HFF-Myc (cell line): ENCODE results near the gene APOA5.
A peak's percentile ranks its signal among the peaks of the same experiment; 100 is the strongest.
"Not testable (repeated sequence)": the region's sequence is repeated elsewhere in the genome, so short reads cannot be mapped to it uniquely, and the experiment has no call there.

Experiments used
- DNase-seq: peaks from one replicate; pipeline ENCODE4 v3.0.0-alpha.2; 2011; ENCODE audit warnings: low read depth; ENCODE audit errors: extremely low read depth
- H3K4me3 ChIP-seq: replicated peaks from 2 replicates; pipeline ENCODE4 v1.5.1; 2011; ENCODE audit warnings: low read depth, mild to moderate bottlenecking, control low read depth, low read length
- TF ChIP-seq, protein P1 (sequence below): IDR thresholded peaks from 2 replicates; pipeline ENCODE4 v1.5.1; 2012; ENCODE audit warnings: mild to moderate bottlenecking, low read depth, low read length, control low read depth; ENCODE audit errors: missing control alignments

Gene APOA5

DNA sequence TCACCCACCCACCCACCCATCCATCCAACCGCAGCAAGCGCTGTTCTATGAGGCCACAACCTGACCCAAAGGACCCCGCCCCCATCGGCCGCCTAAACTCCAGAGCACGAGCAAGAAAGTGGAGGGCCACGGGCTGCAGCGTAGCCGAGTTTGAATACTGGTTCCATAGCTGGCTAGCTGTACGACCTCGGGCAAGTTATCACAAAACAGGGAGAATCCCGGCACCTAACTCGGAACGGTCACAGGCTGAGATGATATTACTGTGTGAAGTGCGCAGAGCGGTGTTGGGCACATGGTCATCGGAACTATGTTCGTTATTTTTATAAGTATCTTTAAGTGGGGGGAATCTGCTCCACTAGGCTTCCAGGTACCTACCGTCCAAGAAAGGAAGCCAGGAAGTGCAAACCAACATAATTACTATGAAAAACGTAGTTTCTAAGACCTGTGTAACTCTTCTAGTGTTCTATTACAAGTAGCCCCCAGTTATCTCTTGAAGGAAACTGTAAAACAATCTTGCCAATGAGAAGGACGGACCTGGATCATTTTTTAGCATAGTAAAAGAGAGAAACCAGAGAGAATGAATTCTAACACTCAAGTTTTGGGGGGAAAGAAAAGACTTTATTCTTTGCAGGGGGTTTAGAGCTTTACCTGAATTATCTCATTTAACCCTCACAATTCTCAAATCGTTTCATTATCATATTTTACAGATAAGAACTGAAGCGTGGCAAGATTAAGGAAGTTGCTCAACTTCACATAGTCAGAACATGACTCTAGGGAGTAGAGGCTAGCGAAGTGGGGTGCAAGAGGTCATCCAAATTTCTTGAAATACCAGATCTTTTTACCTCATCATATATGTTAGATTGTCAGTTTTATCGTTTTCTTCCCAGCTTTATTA lies 18.2 kb downstream of the APOA5 start:
- DNase-seq = no peak
- TF ChIP-seq, protein P1, sequence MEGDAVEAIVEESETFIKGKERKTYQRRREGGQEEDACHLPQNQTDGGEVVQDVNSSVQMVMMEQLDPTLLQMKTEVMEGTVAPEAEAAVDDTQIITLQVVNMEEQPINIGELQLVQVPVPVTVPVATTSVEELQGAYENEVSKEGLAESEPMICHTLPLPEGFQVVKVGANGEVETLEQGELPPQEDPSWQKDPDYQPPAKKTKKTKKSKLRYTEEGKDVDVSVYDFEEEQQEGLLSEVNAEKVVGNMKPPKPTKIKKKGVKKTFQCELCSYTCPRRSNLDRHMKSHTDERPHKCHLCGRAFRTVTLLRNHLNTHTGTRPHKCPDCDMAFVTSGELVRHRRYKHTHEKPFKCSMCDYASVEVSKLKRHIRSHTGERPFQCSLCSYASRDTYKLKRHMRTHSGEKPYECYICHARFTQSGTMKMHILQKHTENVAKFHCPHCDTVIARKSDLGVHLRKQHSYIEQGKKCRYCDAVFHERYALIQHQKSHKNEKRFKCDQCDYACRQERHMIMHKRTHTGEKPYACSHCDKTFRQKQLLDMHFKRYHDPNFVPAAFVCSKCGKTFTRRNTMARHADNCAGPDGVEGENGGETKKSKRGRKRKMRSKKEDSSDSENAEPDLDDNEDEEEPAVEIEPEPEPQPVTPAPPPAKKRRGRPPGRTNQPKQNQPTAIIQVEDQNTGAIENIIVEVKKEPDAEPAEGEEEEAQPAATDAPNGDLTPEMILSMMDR = no peak
- H3K4me3 ChIP-seq = peak overlapping the region; percentile 61

DNA sequence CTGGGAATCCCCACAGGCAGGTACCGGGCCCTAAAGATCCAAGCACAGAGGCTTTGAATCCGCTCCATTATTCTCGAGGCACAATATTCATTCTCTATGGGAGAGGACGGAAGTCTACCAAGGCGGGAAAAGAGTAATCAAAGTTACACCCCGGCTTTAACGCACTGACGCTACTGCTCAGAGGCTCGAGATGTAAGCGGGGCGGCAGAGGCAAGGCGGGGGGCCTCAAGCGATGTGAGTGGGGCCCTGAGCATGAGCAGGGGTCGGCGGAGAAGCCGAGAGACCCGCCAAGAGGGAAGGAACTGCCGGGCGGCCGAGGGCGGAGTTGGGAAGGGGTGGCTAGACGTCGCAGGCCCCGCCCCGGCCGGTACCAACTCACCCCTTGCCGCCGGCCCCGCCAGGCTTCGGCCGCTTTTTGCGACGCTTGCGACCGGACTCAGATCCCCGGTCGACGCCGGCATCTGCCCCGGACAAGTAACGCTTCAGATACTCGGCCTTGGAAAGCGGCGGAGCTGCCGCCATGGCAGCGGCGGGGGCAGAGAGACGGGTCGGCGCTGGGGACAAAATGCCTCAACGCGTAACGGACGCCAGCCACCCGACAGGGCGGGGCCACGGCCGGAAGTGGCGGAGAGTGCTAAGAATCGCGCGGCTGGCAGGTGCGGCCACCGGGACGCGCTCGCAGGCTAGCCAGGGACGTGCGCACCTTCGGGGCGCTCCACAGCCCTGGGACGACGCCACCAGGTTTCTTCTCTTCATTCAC lies 19.1 kb downstream of the APOA5 start, which contains the start of gene BUD13:
TSS of gene BUD13 (minus strand) at position 545 of the 760 bp plus-strand sequence. CDS start at position 522, 23 bp downstream.
- DNase-seq = peak; percentile 29
- TF ChIP-seq, protein P1 = no peak
- peak within 1 kb of the TSS; percentile 61 for H3K4me3 ChIP-seq

DNA sequence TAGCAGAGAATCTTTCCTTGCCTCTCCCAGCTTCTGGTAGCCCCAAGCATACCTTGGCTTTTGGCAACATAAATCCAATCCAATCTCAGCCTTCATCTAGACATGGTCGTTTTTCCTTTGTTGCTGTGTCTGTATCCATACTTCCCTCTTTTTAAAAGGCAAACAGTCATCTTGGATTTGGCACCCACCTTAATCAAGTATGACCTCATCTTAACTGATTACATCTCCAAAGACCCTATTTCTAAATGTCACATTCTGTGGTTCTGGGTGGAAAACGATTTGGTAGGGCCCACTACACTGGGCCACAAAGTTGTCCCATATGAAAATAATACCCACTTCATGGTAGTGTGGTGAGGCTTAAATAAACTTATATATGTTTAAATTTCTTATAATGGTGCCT lies 19.7 kb downstream of the APOA5 start:
- TF ChIP-seq, protein P1 = no peak
- DNase-seq = no peak
- H3K4me3 ChIP-seq = peak overlapping the region; percentile 61

DNA sequence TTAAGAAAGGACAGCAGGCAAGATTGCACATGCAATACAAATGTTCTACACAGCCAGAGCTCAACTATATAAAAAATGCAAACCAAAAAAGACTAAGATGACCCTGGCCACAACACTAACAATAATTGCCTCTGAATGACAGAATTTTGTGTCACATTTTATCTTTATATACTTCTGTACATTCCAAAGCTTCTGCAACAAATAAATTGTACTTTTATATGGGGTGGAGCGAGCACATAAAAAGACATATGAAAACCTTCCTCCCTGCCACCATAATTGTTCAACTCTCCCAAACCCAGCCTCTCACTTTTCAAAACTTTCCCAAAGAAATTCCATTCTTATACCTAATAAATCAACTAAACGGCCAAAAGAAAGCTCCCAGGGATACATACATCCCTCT lies 29.5 kb downstream of the APOA5 start:
- no peak overlapping the region for H3K4me3 ChIP-seq
- no peak for DNase-seq
- TF ChIP-seq, protein P1 = no peak

DNA sequence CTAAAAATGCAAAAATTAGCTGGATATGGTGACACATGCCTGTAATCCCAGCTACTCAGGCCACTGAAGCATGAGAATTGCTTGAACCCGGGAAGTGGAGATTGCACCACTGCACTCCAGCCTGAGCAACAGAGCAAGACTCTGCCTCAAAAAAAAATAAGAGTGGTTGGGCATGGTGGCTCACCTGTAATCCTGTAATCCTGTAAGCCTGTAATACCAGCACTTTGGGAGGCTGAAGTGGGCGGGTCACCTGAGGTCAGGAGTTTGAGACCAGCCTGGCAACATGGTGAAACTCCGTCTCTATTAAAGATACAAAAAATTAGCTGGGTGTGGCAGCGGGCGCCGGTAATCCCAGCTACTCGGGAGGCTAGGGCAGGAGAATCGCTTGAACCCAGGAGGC lies 35.6 kb downstream of the APOA5 start:
- H3K4me3 ChIP-seq, DNase-seq: not testable (repeated sequence)

DNA sequence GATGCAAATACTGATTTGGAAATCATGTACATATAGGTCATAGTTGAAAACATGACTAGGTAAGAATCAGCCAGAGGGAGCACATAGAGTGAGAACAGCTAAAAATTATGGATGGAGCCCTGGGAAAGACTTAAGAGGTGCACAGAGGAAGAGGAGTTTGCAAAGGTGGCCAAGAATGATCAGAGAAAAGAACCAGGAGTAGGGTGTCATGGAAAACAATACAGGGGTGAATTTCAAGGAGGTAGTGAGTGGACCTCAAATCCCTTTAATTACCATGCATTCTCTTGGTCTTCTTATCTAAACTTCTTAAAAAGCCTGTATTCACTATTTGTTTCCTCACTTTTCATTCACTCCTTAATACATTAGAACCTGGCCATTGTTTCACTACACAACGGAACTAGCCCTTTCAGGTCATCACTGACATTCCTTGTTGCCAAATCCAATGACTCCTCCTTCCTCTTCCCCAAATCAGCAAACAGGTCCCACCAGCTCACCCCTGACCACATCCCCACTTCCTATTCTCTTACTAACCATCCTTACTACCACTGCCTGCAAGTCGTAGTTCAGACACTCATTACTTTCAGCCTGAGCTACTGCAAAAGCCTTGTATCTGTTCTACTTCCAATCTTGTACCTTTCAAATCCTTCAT lies 41.5 kb downstream of the APOA5 start:
- H3K4me3 ChIP-seq = no peak overlapping the region
- DNase-seq = no peak
- TF ChIP-seq, protein P1 = no peak

DNA sequence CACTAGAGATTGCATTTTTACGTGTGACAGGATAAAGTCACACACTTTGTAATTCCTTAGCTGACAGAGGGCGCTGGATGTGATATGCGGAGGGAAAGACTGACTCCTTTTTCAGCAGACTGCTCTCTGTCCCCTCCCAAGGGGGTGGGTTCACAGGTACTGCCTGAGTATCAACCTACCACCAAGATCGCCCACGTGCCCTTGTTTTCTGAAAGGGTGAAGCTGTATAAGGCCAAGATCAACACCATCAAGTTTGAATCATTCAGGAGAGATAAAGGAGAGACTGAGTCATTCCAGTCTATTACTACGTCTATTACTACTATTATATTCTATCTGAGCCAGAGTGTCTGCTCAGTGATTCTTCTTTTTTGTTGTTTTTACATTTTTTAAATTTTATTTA lies 49.6 kb downstream of the APOA5 start:
- no peak overlapping the region for H3K4me3 ChIP-seq
- TF ChIP-seq, protein P1 = no peak
- no peak for DNase-seq
